K562 (cell line): ENCODE data around the gene PVALEF. TPM values are rescaled to one million over a fixed set of nuclear protein-coding genes. Genes with fewer than 3 reads are reported as not detected.

Experiments used
- ATAC-seq: fragments of 200-7000 bp; cut with Tn5 transposase; 3 replicates; pipeline ENCODE4 v1.9.1; 2020; ENCODE audit warnings: moderate library complexity
- BruUV-seq: library from RNA; stranded (reverse); fragments of 400-500 nt; replicated peaks from 2 replicates; lab custom pipeline; 2021; lab: Mats Ljungman, UMichigan
- CTCF ChIA-PET: fragments of 300-600 bp; formaldehyde crosslinking; extraction: SDS; loops from one replicate; lab custom pipeline; 2021; ENCODE audit warnings: low intra/inter-chr PET ratio; lab: Yijun Ruan, JAX
- POLR2A ChIA-PET: fragments of 300-600, 350-650 bp; sonication (Branson Sonifier 250); formaldehyde crosslinking; extraction: SDS; loops from one replicate; lab custom pipeline; 2021; ENCODE audit warnings: antibody characterized with exemption, inconsistent platforms; lab: Yijun Ruan, JAX
- DNase-seq, 4 experiments: peaks; one replicate each; pipeline versions ENCODE4 v3.0.0 to v3.0.0-alpha.2; 2011 to 2018; ENCODE audit warnings: low spot score in 3 of 4, mixed read lengths in 3 of 4; ENCODE audit errors: extremely low read depth in 1 of 4
- FAIRE-seq: peaks from 2 replicates; lab custom pipeline; 2011; peaks lifted over from hg19 to GRCh38; lab: Jason Lieb, UNC
- H2AFZ ChIP-seq: 2 replicates; pipeline ENCODE4 v1.6.0; 2011; ENCODE audit warnings: low read depth, low read length, control low read depth, inconsistent platforms
- H3K27ac ChIP-seq: fragments of 200-600 bp; 3 replicates; pipeline ENCODE4 v1.8.0; 2011; ENCODE audit warnings: low read depth, mild to moderate bottlenecking, control low read depth, inconsistent platforms, low read length, moderate library complexity, mixed read lengths; ENCODE audit errors: extremely low read depth
- H3K27me3 ChIP-seq, 2 experiments: fragments of 300-600 bp in 1 of 2; 2 replicates in 1 of 2; 3 replicates in 1 of 2; pipeline versions ENCODE4 v1.6.0 to v1.8.0; 2011; ENCODE audit warnings: inconsistent platforms in 2 of 2, low read length in 2 of 2, mild to moderate bottlenecking in 1 of 2, mixed read lengths in 1 of 2, moderate library complexity in 1 of 2; ENCODE audit not compliant: control insufficient read depth in 2 of 2, insufficient read depth in 2 of 2
- H3K36me3 ChIP-seq: fragments of 300-600 bp; 3 replicates; pipeline ENCODE4 v1.8.0; 2011; ENCODE audit warnings: mild to moderate bottlenecking, low read length, inconsistent platforms; ENCODE audit not compliant: control insufficient read depth, insufficient read depth
- H3K4me1 ChIP-seq, 2 experiments: fragments of 200-600 bp in 1 of 2; replicated peaks in 1 of 2; 2 replicates in 1 of 2; 3 replicates in 1 of 2; pipeline versions ENCODE4 v1.5.1 to v1.8.0; 2011; ENCODE audit warnings: inconsistent platforms in 2 of 2, low read length in 2 of 2, mild to moderate bottlenecking in 1 of 2, mixed read lengths in 1 of 2, moderate library complexity in 1 of 2; ENCODE audit not compliant: control insufficient read depth in 2 of 2, insufficient read depth in 2 of 2
- H3K4me2 ChIP-seq: 2 replicates; pipeline ENCODE4 v1.6.1; 2011; ENCODE audit warnings: low read length, control low read depth, inconsistent platforms, mixed read lengths; ENCODE audit not compliant: insufficient read depth
- H3K4me3 ChIP-seq: fragments of 200-600 bp; sonication (generic), shearing (Covaris generic); 2 replicates; pipeline ENCODE4 v1.5.1; 2016; ENCODE audit warnings: control low read depth, inconsistent platforms
- H3K79me2 ChIP-seq: fragments of 200-600 bp; 3 replicates; pipeline ENCODE4 v1.8.0; 2011; ENCODE audit warnings: low read length, inconsistent platforms; ENCODE audit not compliant: control insufficient read depth, insufficient read depth
- H3K9ac ChIP-seq, 2 experiments: 2 replicates each; pipeline versions ENCODE4 v1.6.0 to v1.6.1; 2011; ENCODE audit warnings: low read depth in 2 of 2, low read length in 2 of 2, control low read depth in 1 of 2, inconsistent platforms in 1 of 2, mild to moderate bottlenecking in 1 of 2, mixed read lengths in 1 of 2; ENCODE audit not compliant: insufficient read depth in 1 of 2
- H3K9me1 ChIP-seq: one replicate; pipeline ENCODE4 v1.6.0; 2011; ENCODE audit warnings: inconsistent platforms, mild to moderate bottlenecking, low read length, moderate library complexity; ENCODE audit not compliant: control insufficient read depth, insufficient read depth
- H3K9me3 ChIP-seq: replicated peaks from 2 replicates; pipeline ENCODE4 v1.5.1; 2011; ENCODE audit warnings: low read depth, low read length, inconsistent platforms; ENCODE audit not compliant: control insufficient read depth, insufficient read depth
- H4K20me1 ChIP-seq: replicated peaks from 2 replicates; pipeline ENCODE4 v1.6.1; 2011; ENCODE audit warnings: low read length, inconsistent platforms, mixed read lengths; ENCODE audit not compliant: control insufficient read depth, insufficient read depth
- CAMTA2 ChIP-seq: fragments of 250-450 bp; sonication (Bioruptor Pico); conservative IDR thresholded peaks from 2 replicates; pipeline ENCODE4 v1.5.1; 2022
- HDAC2 ChIP-seq: fragments of 450-650 bp; IDR thresholded peaks from 2 replicates; pipeline ENCODE4 v1.6.1; 2016; ENCODE audit warnings: mild to moderate bottlenecking
- HMG20B ChIP-seq: fragments of 250-450 bp; sonication (Bioruptor Pico); IDR thresholded peaks from 2 replicates; pipeline ENCODE4 v1.5.0; 2021; ENCODE audit warnings: mild to moderate bottlenecking
- HOXB6 ChIP-seq: fragments of 250-450 bp; sonication (Bioruptor Pico); IDR thresholded peaks from 2 replicates; pipeline ENCODE4 v1.5.1; 2022; ENCODE audit warnings: mild to moderate bottlenecking, borderline replicate concordance
- ILF3 ChIP-seq: fragments of 450-650 bp; IDR thresholded peaks from 2 replicates; pipeline ENCODE4 v1.6.1; 2018; ENCODE audit warnings: antibody characterized with exemption, mild to moderate bottlenecking, moderate library complexity, borderline replicate concordance
- MCM3 ChIP-seq: fragments of 450-650 bp; IDR thresholded peaks from 2 replicates; pipeline ENCODE4 v1.6.1; 2016
- MYNN ChIP-seq, 2 experiments: sonication (generic); formaldehyde crosslinking in 1 of 2; IDR thresholded peaks; 2 replicates each; pipeline versions ENCODE4 v1.5.0 to v1.6.1; 2016 to 2020; ENCODE audit warnings: antibody characterized with exemption in 1 of 2, missing genetic modification reagents in 1 of 2
- PKNOX1 ChIP-seq: fragments of 450-650 bp; IDR thresholded peaks from 2 replicates; pipeline ENCODE4 v1.6.1; 2016
- SIRT6 ChIP-seq: IDR thresholded peaks from one replicate; pipeline ENCODE4 v1.6.1; 2012; ENCODE audit warnings: low read depth, mild to moderate bottlenecking, control low read depth, inconsistent platforms, low read length, moderate library complexity
- SRSF1 ChIP-seq: fragments of 200-400 bp; formaldehyde crosslinking; IDR thresholded peaks from 2 replicates; pipeline ENCODE4 v1.6.1; 2017; ENCODE audit warnings: mild to moderate bottlenecking, low read depth, low read length, moderate library complexity
- TFAM ChIP-seq: fragments of 250-450 bp; sonication (Bioruptor Pico); conservative IDR thresholded peaks from 2 replicates; pipeline ENCODE4 v1.5.0; 2021; ENCODE audit warnings: mild to moderate bottlenecking, moderate library complexity
- ZNF212 ChIP-seq: fragments of 450-650 bp; formaldehyde crosslinking; IDR thresholded peaks from 2 replicates; pipeline ENCODE4 v1.4.0; 2020; ENCODE audit warnings: mild to moderate bottlenecking
- ZNF282 ChIP-seq: sonication (generic); formaldehyde crosslinking; IDR thresholded peaks from 2 replicates; pipeline ENCODE4 v1.8.1; 2023; ENCODE audit warnings: missing genetic modification reagents
- ZNF75A ChIP-seq: fragments of 450-650 bp; formaldehyde crosslinking; IDR thresholded peaks from 2 replicates; pipeline ENCODE4 v1.4.0; 2020; ENCODE audit warnings: mild to moderate bottlenecking
- WGBS: fragments of 100-300 bp; shearing (Covaris generic); methylation state at CpG from one replicate; pipeline ENCODE4 v1.1.6; 2016; ENCODE audit warnings: low coverage, mixed read lengths; ENCODE audit not compliant: insufficient coverage; ENCODE audit errors: missing lambda C conversion rate; 5-methylcytosine and 5-hydroxymethylcytosine counted together
- in situ Hi-C: fragments of 300-500 bp; cut with MboI; formaldehyde crosslinking; loops from 4 replicates; pipeline ENCODE4 v1.15.0; 2018; ENCODE audit warnings: inconsistent platforms, mixed read lengths
- intact Hi-C: fragments of 100-400 bp; cut with micrococcal nuclease; formaldehyde crosslinking; loops from 2 replicates; pipeline ENCODE4 v1.14.2; 2022
- polyA plus RNA-seq, 8 experiments: library from polyadenylated mRNA; depleted of rRNA in 4 of 8; stranded (reverse) in 5 of 8; unstranded in 3 of 8; fragments of >200 nt; fragmentation: Nextera tagmentation in 2 of 8; fragmentation: Illumina TruSeq in 1 of 8; extraction: Ambion mirVana in 2 of 8; extraction: Trizol in 1 of 8; gene quantifications; 2 replicates each; pipeline versions ENCODE4 v1.2.1 to v1.2.3, GENCODE V29; 2011 to 2014; ENCODE audit warnings: inconsistent platforms in 1 of 8, missing spikeins in 1 of 8
- total RNA-seq, 7 experiments: library from RNA; depleted of rRNA in 6 of 7; stranded (reverse); fragments of >200 nt in 6 of 7; fragmentation: Illumina TruSeq in 2 of 7; extraction: Trizol in 2 of 7; gene quantifications; 2 replicates each; pipeline versions ENCODE4 v1.2.1 to v1.2.3, GENCODE V29; 2011 to 2021; ENCODE audit warnings: low replicate concordance in 1 of 7
- TF ChIP-seq, protein P1 (sequence below): fragments of 200-800 bp; sonication (Bioruptor generic); IDR thresholded peaks from 2 replicates; pipeline ENCODE4 v1.6.1; 2017; ENCODE audit warnings: missing genetic modification characterization, missing compliant biosample characterization
- TF ChIP-seq, protein P2 (sequence below): fragments of 250-450 bp; sonication (Bioruptor Pico); IDR thresholded peaks from 2 replicates; pipeline ENCODE4 v1.8.0; 2021; ENCODE audit warnings: borderline replicate concordance, mild to moderate bottlenecking, moderate library complexity; ENCODE audit not compliant: poor library complexity, severe bottlenecking
- TF ChIP-seq, protein P3 (sequence below): fragments of 250-450 bp; sonication (Bioruptor Pico); IDR thresholded peaks from 2 replicates; pipeline ENCODE4 v1.8.0; 2021; ENCODE audit warnings: mild to moderate bottlenecking, moderate library complexity

The PVALEF gene
- total and polyA plus RNA-seq, 9 of the 15 experiments (the other 6 are each of a cell fraction or from before 2014, with no cell fraction given), result not detected

GRCh38 chr17:81203136-81203535 lies 37.8 kb downstream of the PVALEF start:
- H3K27me3 ChIP-seq, result no peaks in the 10 kb centered on the region
- in situ Hi-C loops, result no loop called here
- H3K9ac ChIP-seq, result no peak overlapping the region
- no peak overlapping the region for H3K4me2 ChIP-seq
- H3K79me2 ChIP-seq, result no peaks in the 10 kb centered on the region
- peaks cover 3 to 24% of the 10 kb centered on the region in 2 experiments; a peak in 3 of 5 replicates for H3K4me1 ChIP-seq
- no TSS peak for BruUV-seq
- H3K36me3 ChIP-seq, result peaks cover 5% of the 10 kb centered on the region; the same call in 2 of the 3 replicates
- no peak overlapping the region for H2AFZ ChIP-seq
- DNase-seq (no peak), FAIRE-seq (no peak), ATAC-seq (no peak)
- intact Hi-C loops, result no loop called here
- ChIA-PET CTCF (no interaction called here), POLR2A (interaction anchor here (0.5 to 0.6 kb wide), 2 partner anchors 81 to 186 kb away, joined by 3 read pairs; no protein-coding TSS in a partner anchor)
- H3K27ac ChIP-seq, result no peak overlapping the region
- no peak overlapping the region for H3K4me3 ChIP-seq
- H3K9me3 ChIP-seq, result no peaks in the 10 kb centered on the region
- no peaks in the 10 kb centered on the region for H4K20me1 ChIP-seq
- H3K9me1 ChIP-seq, result peaks cover 3% of the 10 kb centered on the region
- WGBS, result 88% methylated on average over 11 of the region's 20 CpGs
- no peak for TF ChIP-seq HMG20B (CRISPR knock-in tag)
- TF ChIP-seq ZNF212 (CRISPR knock-in tag), result no peak
- TF ChIP-seq ZNF75A, result no peak
- no peak for TF ChIP-seq HDAC2
- TF ChIP-seq MCM3, result no peak
- no peak for TF ChIP-seq TFAM (CRISPR knock-in tag)
- no peak for TF ChIP-seq MYNN (IDR thresholded peaks at IDR 0.05)
- no peak for TF ChIP-seq MYNN (CRISPR knock-in tag; IDR thresholded peaks at IDR 0.05)
- TF ChIP-seq, protein P1, sequence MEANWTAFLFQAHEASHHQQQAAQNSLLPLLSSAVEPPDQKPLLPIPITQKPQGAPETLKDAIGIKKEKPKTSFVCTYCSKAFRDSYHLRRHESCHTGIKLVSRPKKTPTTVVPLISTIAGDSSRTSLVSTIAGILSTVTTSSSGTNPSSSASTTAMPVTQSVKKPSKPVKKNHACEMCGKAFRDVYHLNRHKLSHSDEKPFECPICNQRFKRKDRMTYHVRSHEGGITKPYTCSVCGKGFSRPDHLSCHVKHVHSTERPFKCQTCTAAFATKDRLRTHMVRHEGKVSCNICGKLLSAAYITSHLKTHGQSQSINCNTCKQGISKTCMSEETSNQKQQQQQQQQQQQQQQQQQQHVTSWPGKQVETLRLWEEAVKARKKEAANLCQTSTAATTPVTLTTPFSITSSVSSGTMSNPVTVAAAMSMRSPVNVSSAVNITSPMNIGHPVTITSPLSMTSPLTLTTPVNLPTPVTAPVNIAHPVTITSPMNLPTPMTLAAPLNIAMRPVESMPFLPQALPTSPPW (CRISPR knock-in tag), result no peak
- TF ChIP-seq, protein P2, sequence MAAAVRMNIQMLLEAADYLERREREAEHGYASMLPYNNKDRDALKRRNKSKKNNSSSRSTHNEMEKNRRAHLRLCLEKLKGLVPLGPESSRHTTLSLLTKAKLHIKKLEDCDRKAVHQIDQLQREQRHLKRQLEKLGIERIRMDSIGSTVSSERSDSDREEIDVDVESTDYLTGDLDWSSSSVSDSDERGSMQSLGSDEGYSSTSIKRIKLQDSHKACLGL (CRISPR knock-in tag), result no peak
- no peak for TF ChIP-seq PKNOX1
- no peak for TF ChIP-seq HOXB6 (CRISPR knock-in tag)
- TF ChIP-seq ILF3, result no peak
- TF ChIP-seq SIRT6, result no peak
- TF ChIP-seq ZNF282 (CRISPR knock-in tag), result no peak
- TF ChIP-seq, protein P3, sequence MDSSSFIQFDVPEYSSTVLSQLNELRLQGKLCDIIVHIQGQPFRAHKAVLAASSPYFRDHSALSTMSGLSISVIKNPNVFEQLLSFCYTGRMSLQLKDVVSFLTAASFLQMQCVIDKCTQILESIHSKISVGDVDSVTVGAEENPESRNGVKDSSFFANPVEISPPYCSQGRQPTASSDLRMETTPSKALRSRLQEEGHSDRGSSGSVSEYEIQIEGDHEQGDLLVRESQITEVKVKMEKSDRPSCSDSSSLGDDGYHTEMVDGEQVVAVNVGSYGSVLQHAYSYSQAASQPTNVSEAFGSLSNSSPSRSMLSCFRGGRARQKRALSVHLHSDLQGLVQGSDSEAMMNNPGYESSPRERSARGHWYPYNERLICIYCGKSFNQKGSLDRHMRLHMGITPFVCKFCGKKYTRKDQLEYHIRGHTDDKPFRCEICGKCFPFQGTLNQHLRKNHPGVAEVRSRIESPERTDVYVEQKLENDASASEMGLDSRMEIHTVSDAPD, result no peak
- no peak for TF ChIP-seq SRSF1
- no peak for TF ChIP-seq CAMTA2 (CRISPR knock-in tag)
- TF ChIP-seq, all 486 proteins: peak for 0
